ENCODE data around the gene SLC19A2.

- TF ChIP-seq BCL3 (CRISPR knock-in tag; IDR thresholded peaks at IDR 0.05) (no peak), FOXK1 (CRISPR knock-in tag; IDR thresholded peaks at IDR 0.05; ENCODE audit: borderline replicate concordance, low read depth) (peak; percentile 17; the same call in 1 of the 2 replicates), REXO4 (CRISPR knock-in tag; IDR thresholded peaks at IDR 0.05; ENCODE audit: borderline replicate concordance) (no peak), FOXM1 (CRISPR knock-in tag; IDR thresholded peaks at IDR 0.05) (no peak), SP2 (CRISPR knock-in tag; IDR thresholded peaks at IDR 0.05) (no peak), ZNF768 (CRISPR knock-in tag; IDR thresholded peaks at IDR 0.05) (no peak), MNT (IDR thresholded peaks at IDR 0.05) (peak; percentile 49; the same call in 1 of the 2 replicates), SP4 (CRISPR knock-in tag; IDR thresholded peaks at IDR 0.05) (no peak), POLR2A (IDR thresholded peaks at IDR 0.05; ENCODE audit: insufficient read depth in 1 of 2, low read depth in 2 of 2, low read length in 2 of 2) (peak; percentile 71 to 79), AHR (CRISPR knock-in tag; IDR thresholded peaks at IDR 0.05) (peak; percentile 87; the same call in 1 of the 2 replicates), HNRNPLL (IDR thresholded peaks at IDR 0.05; ENCODE audit: low read depth, low read length, poor library complexity, severe bottlenecking) (no peak)
Measured at GRCh38 chr1:169484683-169485430, 887 bp downstream of the SLC19A2 start.

Measured in HepG2 (cell line).